ENCODE results near the gene RPS15. TPM values are rescaled to one million over a fixed set of nuclear protein-coding genes. Genes with fewer than 3 reads are reported as not detected.
A peak's percentile ranks its signal among the peaks of the same experiment; 100 is the strongest.

RPS15 gene
- 753 TPM for total RNA-seq

DNA sequence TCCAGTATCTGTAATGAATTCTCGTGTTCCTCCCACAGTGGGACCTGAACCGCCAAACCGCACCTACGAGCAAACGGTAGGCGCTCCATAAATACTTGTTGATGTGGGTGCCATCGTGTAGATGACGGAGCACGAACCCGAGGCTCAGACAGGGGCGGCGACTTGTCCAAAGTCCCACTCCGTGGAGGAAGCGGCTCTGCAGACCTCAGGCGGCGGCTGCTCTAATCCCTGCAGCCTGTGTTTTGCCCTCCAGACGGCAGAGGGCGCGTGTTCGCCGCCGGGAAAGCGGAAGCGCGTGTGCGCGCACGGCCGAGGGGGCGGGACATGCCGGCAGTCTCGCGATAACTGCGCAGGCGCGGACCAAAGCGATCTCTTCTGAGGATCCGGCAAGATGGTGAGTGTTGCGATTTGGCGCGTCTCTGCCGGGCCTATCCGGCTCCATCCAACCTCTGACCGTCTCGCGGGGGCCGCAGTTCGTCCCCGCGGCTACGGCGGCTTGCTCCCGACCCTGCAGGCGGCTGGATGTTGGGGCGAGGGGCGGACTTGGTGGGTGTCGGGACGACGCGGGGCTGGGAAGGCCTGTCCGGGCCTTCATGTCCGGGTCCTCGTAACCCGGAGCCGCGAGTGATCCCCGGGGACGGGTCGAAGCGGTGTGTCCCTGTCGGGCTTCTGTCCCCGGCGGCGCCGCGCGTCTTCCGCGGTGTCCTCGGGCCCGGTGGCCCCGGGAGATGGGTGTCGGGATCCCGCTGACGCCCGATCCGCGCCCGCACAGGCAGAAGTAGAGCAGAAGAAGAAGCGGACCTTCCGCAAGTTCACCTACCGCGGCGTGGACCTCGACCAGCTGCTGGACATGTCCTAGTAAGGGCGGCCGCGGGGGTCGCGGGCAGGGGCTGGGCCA lies at the start of gene RPS15:
RPS15 (plus strand) TSS at position 362 of the 898 bp plus-strand sequence; CDS start at position 392, 30 bp downstream.
- intact Hi-C loops (cut with DNase I): no loop called here
- DNase-seq (ENCODE audit: low spot score) (peak; percentile 98), ATAC-seq (peak; percentile 95)

DNA sequence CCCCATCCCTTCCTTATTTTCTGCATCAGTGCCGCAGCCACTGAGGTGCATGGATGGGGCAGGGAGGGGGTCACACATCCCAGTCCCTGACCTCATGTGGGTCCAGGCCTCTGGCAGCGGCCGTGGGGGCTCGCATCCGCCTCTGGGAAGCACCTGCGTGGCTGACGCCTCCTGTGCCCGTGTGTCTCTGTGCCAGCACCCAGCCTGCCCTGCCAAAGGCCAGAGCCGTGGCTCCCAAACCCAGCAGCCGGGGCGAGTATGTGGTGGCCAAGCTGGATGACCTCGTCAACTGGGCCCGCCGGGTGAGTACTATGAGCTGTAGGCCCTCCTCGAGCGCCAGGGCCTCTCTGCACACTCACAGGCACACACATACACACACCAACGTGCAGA lies 49.6 kb upstream of the RPS15 start:
- ATAC-seq: no peak
- DNase-seq (ENCODE audit: low spot score): no peak
- intact Hi-C loops (cut with DNase I): no loop called here

DNA sequence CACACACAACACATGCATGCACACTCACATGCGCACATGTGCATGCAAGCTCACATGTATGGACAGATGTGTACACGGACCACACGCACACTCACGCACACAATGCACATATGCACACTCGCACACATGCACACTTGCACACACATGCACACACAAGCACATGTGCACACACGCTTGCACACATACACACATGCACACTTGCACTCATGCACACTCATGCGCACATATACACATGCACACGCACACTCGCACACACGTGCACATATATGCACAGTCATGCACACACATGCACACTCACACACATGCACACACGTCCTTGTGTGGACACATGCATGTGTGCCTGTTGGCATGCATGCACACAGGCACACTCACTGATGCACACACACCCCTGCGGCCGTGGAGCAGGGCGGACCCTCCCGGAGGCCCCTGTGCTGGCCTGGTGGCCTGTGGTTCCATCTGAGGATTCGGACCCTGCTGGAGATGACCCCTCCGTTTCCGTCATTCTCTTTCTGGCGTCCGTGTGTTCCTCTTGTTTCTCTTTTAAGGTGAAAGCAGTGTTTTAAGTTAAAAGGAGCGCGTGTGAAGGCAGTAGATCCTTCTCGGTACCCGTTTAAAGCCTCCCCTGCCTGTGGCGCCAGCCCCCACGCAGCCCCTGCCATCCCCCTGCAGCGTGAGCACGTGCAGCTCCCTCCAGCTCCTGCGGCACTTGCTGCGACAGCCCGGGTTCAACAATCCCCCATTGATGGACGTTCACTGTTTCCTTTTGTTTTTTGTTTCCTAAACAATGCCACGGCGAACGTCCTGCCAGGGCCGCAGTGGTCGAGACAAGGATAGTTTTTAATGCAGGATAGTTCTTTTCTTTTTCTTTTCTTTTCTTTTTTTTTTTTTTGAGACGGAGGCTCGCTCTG lies 48.9 kb upstream of the RPS15 start:
- DNase-seq (ENCODE audit: low spot score): no peak
- intact Hi-C loops (cut with DNase I): no loop called here
- ATAC-seq: no peak

DNA sequence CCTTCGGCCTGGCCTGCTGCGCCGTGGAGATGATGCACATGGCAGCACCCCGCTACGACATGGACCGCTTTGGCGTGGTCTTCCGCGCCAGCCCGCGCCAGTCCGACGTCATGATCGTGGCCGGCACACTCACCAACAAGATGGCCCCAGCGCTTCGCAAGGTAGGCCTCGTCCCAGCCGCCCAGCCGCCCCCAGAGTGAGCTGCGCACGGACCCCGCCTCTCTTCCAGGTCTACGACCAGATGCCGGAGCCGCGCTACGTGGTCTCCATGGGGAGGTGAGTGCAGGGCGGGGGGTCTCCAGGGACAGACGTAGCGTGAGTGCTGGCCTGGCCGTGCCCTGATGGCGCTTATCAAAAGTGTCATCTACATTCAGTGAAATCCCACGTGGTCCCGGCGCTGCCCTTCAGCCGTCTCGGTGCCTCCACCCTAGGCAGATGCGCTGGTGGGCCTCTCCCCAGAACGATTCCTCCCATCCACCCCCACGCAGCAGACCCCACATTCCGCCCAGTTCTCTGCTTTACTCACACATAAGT lies 47.2 kb upstream of the RPS15 start:
- DNase-seq (ENCODE audit: low spot score) (no peak), ATAC-seq (no peak)
- intact Hi-C loops (cut with DNase I): loop anchor here (10.0 kb wide), 1 partner anchor 106 kb away; the partner anchor contains the start of gene EFNA2

DNA sequence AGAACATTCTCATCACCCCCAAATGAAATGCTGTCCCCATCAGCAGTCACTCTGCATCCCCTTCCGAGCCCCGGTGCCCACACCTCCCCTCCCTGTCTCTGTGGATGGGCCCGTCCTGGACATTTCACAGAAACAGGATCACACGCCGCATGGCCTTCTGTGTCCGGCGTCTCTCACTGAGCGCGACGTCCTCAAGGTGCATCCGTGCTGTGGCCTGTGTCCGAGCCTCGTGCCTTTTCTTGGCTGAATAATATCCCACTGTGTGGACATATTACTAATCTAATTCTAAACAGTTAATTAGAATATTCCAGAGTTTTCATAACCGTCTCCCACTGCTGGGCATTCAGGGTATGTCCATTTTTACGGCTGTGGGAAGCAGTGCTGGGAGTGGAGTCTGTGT lies 45.8 kb upstream of the RPS15 start:
- intact Hi-C loops (cut with DNase I): loop anchor here (10.0 kb wide), 1 partner anchor 108 kb away; the partner anchor contains the start of gene EFNA2
- no peak for ATAC-seq

DNA sequence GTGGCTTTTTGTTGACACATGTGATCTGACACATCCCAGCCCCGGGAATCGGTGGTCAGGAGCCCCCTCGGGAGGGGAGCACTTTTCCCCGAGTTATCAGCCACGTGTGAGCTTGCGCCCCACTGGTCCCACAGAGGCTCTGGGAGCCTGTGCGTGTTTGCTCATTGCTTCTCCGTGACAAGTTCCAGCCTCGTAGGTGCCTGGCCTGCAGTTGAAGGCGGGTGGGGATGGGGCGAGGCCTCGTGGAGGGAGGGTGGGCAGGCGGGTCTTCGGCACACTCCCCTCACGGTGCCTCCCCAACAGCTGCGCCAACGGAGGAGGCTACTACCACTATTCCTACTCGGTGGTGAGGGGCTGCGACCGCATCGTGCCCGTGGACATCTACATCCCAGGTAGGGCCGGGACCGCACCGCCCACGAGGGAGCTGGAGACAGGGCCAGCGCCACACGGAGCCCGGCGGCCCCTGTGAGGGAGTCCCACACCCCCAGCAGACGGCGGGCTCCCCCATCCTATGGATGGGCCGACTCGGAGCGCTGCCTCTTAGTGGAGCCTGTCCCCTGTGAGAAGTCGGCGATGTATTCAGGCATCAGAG lies 45.2 kb upstream of the RPS15 start:
- DNase-seq (ENCODE audit: low spot score): no peak
- no peak for ATAC-seq
- intact Hi-C loops (cut with DNase I): loop anchor here (10.0 kb wide), 1 partner anchor 108 kb away; the partner anchor contains the start of gene EFNA2

More for the DNA sequence above, 45.8 kb upstream of the RPS15 start:
- DNase-seq (ENCODE audit: low spot score): no peak

DNA sequence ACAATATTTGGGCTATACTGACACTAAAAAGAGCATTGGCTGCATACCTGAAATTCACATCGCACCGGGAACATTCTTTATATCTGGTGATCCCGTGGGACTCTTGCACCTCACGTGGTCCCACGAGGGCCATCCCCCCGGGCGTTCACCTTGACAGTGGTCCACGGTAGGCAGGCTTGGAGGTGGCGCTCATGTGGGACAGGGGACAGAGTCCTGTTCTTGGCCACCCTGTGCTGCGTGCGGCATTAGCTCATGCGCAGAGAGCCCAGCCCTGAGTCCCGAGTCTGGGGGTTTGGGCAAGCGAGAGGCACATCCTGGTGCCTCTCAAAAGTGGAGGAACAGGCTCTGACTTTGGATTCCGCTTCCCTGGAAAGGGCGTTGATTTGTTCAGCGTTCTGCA lies 44.4 kb upstream of the RPS15 start:
- ATAC-seq (no peak), DNase-seq (ENCODE audit: low spot score) (no peak)
- intact Hi-C loops (cut with DNase I): loop anchor here (10.0 kb wide), 1 partner anchor 109 kb away; the partner anchor contains the start of gene EFNA2

DNA sequence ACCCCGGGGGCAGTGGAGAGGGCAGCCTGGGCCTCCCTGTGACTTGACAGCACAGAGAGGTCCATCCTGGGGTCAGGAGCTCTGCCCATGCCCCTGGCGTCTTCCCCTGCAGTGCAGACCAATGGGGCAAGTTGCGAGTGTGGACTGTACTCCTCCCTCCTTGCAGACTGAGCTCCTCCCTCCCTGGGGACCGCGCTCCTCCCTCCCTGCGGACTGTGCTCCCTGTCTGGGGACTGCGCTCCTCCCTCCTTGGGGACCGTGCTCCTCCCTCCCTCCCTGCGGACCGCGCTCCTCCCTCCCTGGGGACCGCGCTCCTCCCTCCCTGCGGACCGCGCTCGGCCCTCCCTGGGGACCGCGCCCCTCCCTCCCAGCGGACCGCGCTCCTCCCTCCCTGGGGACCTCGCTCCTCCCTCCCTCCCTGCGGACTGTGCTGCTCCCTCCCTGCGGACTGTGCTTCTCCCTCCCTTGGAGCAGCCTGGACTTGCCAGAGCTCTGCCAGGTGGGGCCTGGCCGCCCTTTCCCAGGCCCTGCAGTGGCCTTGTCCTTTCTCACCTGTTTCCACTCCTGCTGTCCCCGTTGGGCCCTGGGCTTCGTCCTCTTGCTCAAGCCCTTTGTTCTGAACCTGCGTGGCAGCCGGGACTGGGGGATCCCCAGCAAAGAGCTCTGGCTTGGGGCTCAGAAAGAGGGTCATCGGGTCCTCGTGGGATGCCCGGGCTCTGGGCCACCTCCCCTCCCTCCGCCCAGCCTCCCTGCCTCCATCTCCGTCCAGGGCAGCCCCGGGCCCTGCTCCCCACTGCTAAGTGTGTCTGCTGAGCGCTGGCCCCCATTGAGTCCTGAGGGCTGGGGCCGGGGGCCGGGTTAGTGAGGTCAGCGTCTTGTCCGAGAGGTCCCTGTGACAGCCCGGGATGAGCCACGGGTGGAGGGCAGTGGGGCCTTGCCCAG lies 43.7 kb upstream of the RPS15 start:
- ATAC-seq: peak; percentile 3

DNA sequence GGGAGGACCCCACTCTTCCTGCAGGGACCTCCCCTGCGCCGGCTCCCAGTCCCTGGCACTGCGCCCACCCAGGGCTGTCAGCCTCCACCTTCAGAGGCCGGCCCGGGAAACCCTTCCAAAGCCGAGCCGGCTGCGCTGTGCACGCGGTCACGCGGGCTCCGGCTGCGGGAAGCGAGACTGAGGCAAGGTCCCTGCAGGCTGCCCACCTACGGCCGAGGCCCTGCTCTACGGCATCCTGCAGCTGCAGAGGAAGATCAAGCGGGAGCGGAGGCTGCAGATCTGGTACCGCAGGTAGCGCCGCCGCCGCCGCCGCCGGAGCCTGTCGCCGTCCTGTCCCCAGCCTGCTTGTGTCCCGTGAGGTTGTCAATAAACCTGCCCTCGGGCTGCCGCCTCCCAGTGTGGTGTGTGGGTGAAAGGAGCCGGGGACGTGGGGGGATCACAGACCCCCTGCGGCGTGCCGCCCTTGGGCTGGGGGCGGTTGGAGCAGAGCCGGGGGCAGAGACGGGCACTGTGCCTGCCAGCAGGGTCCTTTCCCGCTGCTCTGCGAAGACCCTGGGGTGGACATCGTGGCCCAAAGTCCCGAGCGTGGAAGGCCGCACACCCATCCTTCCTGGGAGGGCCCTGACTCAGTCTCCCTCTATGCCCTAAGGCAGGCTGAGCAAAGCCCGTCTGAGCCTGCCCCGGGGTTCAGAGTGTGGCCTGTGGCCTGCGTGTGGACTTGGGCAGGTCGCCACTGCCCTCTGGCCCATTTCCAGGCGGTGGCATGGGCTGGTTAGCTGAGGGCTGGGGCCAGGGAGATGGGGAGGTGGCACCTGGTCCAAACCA lies 42.8 kb upstream of the RPS15 start:
- DNase-seq (ENCODE audit: low spot score): no peak
- intact Hi-C loops (cut with DNase I): loop anchor here (10.0 kb wide), 1 partner anchor 111 kb away; the partner anchor contains the start of gene EFNA2
- ATAC-seq: no peak

More for the DNA sequence above, 43.7 kb upstream of the RPS15 start:
- intact Hi-C loops (cut with DNase I): loop anchor here (10.0 kb wide), 1 partner anchor 110 kb away; the partner anchor contains the start of gene EFNA2
- DNase-seq (ENCODE audit: low spot score): no peak

DNA sequence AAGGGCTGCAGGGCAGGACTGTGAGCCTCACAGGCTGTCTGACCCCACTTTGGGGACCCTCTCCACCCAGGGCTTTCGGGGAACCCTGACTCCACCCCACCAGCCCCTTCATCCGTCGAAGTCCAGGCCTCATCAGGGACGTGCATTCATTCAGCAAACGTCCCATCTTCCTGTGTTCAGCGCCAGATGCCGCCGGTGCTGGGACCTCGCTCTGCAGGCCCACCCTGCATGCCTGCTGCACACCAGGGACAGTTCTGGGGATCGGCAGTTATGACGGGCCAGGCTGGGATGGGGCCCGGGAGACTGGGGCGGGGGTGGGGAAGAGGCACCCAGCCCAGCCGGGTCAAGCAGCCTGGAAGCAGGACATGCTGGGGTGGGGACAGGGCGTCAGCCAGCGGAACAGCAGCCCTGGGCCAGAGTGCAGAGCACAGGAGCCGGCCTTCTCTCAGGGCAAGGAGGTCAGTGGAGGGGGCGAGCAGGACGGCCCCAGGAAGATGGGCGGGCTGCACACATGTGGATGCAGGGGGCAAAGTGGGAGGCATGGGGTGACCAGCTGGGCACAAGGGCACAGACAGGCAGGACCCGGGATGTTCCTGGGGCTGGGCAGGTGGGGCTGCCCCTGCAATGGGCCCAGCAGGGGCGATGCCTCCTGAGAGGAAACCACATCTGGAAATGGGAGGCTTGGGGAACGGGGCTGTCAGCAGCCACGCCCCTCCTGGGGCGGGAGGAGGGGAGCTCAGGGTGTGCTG lies 42.0 kb upstream of the RPS15 start:
- ATAC-seq (peak; percentile 43), DNase-seq (ENCODE audit: low spot score) (no peak)
- intact Hi-C loops (cut with DNase I): loop anchor here (10.0 kb wide), 1 partner anchor 111 kb away; the partner anchor contains the start of gene EFNA2

DNA sequence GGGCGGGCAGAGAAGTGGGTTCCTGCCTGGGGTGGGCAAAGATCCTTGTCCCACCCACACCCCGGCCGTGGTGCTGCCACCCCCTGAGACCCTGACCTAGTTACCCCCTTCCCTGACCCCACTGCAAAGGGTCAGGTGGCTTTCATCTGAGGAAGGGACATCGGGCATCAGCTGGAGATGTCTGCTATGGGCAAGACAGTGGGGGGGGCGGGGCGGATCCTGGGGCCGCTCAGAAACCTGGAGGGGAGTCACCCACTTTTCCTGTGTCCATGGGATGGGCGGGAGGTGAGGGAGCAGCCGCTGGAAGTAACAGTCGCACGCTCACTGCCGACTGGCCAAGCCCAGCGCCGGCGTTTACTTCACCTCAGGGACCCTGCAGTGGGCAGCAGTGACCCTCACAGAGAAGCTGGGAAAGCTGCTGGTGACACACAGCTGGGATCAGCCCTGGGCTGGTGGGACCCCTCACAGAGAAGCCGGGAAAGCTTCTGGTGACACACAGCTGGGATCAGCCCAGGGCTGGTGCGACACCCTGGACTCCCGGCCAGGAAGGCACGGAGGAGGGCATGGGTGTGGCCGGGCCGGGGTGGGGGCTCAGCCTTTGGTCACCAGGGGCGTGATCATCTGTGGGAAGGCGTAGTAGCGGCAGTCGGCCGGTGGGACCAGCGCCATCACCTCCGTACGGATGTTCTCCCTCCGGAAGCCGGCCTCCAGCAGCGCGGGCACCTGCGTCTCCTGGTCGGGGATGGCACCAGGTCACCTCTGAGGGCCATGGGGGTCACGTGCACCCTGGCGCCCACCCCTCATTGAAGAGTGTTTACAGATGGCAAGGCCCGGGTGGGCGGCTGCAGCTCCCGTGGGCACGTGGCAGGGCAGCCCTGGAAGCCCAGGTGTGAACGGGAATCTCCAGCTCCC lies 41.2 kb upstream of the RPS15 start:
- intact Hi-C loops (cut with DNase I): loop anchor here (10.0 kb wide), 1 partner anchor 112 kb away; the partner anchor contains the start of gene EFNA2
- ATAC-seq (no peak), DNase-seq (ENCODE audit: low spot score) (no peak)

DNA sequence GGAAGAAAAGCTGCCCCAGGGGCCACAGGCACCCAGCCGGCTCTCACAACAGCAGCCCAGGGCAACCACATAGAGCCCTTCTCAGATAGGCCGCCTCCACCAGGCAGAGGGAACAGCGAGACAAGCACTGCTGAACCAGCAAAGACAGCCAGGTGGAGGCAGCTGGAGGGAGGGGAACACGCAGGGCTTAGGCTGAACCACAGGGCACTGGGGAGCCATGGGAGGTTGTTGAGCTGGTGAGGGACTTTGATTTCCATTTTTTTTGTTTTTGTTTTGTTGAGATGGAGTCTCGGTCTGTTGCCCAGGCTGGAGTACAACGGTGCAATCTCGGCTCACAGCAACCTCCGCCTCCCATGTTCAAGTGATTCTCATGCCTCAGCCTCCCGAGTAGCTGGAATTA lies 40.4 kb upstream of the RPS15 start:
- DNase-seq (ENCODE audit: low spot score) (no peak), ATAC-seq (no peak)
- intact Hi-C loops (cut with DNase I): loop anchor here (10.0 kb wide), 1 partner anchor 113 kb away; the partner anchor contains the start of gene EFNA2

DNA sequence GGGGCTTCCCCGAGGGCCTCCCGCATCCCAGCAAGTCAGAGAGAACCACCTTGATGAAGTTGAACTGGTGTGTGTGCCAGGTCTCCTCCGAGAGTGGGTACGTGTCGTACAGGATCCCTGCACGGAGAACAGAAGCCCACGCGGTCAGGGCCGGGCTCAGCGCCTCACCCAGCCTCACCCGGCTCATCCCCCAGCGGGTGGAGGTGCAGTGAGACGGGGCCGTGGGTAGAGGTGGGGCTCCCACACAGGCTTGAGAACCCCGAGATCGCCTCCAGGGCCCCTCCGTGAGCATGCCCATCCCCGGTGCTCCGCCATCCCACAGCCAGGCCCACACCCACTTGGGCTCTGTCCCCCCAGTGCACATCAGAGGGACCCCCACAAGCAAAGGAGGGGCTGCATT lies 39.1 kb upstream of the RPS15 start:
- no peak for DNase-seq (ENCODE audit: low spot score)
- ATAC-seq: no peak
- intact Hi-C loops (cut with DNase I): loop anchor here (10.0 kb wide), 1 partner anchor 114 kb away; the partner anchor contains the start of gene EFNA2

DNA sequence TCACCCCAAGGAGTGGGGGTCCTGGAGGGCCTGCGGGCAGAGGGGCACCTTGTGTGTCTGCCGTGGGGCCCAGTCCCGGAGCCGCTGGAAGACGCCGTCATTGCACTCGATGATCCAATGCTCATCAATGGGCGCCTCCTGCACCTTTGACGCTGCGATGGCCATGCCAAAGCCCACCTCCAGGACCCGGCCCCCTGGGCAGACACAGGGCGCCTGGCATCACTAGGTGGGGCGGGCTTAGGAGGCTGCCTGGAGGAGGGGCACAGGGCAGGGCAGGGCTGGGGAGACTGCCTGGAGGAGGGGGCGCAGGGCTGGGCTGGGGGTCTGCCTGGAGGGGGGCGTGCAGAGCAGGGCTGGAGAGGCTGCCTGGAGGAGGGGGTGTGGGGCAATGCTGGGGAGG lies 38.5 kb upstream of the RPS15 start:
- DNase-seq (ENCODE audit: low spot score): no peak
- ATAC-seq: no peak
- intact Hi-C loops (cut with DNase I): loop anchor here (10.0 kb wide), 1 partner anchor 115 kb away; the partner anchor contains the start of gene EFNA2

All from sciatic nerve (tissue), 2 donors.